ENCODE results near the gene GNAZ.

DNA sequence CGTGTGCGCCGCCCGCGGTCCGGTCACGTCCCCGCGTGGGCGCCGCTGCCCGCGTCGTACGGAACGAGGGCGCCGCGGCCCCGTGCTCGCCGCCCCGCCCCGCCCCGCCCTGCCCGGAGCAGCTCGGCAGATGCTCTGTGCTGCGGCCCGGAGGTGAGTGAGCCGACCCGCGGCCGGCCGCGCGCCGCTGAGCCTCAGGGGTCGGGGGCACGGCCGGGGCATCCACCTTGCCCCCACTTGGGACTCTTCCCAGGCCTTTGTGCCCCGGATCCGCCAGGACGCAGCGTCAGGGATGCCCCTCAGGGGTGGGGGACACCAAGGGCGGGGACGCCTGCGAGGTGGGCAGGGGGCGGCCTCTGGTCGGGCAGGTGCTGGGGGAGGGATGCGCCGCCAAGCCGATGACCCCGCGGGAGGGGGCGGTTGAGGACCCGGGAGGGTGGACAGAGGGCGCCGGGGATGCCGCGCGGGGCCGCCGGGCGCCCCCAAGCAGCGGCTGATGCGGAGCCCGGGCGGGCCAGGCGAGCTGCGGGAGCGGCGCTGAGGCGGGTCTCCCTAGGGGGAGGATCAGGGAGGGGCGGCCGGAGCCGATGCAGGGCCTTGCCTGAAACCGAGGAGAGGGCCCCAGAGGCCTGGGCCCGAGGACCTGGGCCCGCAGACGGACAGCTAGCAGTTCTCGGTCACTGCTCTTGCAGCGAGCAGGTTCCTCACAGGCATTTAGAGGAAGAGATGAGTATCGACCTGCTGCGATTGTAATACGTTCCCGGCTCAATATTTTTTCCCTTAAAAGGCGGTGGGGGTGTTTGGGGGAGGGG lies at the start of gene GNAZ:
- TF ChIP-seq, protein P1, sequence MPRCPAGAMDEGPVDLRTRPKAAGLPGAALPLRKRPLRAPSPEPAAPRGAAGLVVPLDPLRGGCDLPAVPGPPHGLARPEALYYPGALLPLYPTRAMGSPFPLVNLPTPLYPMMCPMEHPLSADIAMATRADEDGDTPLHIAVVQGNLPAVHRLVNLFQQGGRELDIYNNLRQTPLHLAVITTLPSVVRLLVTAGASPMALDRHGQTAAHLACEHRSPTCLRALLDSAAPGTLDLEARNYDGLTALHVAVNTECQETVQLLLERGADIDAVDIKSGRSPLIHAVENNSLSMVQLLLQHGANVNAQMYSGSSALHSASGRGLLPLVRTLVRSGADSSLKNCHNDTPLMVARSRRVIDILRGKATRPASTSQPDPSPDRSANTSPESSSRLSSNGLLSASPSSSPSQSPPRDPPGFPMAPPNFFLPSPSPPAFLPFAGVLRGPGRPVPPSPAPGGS (IDR thresholded peaks at IDR 0.05), result no peak
- TF ChIP-seq RNF2 (IDR thresholded peaks at IDR 0.05; ENCODE audit: borderline replicate concordance, low read depth) (no peak), POLR2A (IDR thresholded peaks at IDR 0.05; ENCODE audit: low read length) (no peak), MYC (IDR thresholded peaks at IDR 0.05; ENCODE audit: borderline replicate concordance, low read length) (no peak), SMC3 (IDR thresholded peaks at IDR 0.05) (no peak), MAFK (IDR thresholded peaks at IDR 0.05; ENCODE audit: partially characterized antibody) (no peak), BHLHE40 (IDR thresholded peaks at IDR 0.05; ENCODE audit: low read depth, low read length) (no peak), CBX8 (IDR thresholded peaks at IDR 0.05) (no peak)
- TF ChIP-seq, protein P2, sequence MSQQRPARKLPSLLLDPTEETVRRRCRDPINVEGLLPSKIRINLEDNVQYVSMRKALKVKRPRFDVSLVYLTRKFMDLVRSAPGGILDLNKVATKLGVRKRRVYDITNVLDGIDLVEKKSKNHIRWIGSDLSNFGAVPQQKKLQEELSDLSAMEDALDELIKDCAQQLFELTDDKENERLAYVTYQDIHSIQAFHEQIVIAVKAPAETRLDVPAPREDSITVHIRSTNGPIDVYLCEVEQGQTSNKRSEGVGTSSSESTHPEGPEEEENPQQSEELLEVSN (IDR thresholded peaks at IDR 0.05; ENCODE audit: borderline replicate concordance, low read depth), result no peak
- TF ChIP-seq, protein P3, sequence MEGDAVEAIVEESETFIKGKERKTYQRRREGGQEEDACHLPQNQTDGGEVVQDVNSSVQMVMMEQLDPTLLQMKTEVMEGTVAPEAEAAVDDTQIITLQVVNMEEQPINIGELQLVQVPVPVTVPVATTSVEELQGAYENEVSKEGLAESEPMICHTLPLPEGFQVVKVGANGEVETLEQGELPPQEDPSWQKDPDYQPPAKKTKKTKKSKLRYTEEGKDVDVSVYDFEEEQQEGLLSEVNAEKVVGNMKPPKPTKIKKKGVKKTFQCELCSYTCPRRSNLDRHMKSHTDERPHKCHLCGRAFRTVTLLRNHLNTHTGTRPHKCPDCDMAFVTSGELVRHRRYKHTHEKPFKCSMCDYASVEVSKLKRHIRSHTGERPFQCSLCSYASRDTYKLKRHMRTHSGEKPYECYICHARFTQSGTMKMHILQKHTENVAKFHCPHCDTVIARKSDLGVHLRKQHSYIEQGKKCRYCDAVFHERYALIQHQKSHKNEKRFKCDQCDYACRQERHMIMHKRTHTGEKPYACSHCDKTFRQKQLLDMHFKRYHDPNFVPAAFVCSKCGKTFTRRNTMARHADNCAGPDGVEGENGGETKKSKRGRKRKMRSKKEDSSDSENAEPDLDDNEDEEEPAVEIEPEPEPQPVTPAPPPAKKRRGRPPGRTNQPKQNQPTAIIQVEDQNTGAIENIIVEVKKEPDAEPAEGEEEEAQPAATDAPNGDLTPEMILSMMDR (IDR thresholded peaks at IDR 0.05), result no peak
- TF ChIP-seq, protein P4, sequence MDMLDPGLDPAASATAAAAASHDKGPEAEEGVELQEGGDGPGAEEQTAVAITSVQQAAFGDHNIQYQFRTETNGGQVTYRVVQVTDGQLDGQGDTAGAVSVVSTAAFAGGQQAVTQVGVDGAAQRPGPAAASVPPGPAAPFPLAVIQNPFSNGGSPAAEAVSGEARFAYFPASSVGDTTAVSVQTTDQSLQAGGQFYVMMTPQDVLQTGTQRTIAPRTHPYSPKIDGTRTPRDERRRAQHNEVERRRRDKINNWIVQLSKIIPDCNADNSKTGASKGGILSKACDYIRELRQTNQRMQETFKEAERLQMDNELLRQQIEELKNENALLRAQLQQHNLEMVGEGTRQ (IDR thresholded peaks at IDR 0.05), result no peak
- TF ChIP-seq, protein P5, sequence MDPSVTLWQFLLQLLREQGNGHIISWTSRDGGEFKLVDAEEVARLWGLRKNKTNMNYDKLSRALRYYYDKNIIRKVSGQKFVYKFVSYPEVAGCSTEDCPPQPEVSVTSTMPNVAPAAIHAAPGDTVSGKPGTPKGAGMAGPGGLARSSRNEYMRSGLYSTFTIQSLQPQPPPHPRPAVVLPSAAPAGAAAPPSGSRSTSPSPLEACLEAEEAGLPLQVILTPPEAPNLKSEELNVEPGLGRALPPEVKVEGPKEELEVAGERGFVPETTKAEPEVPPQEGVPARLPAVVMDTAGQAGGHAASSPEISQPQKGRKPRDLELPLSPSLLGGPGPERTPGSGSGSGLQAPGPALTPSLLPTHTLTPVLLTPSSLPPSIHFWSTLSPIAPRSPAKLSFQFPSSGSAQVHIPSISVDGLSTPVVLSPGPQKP (IDR thresholded peaks at IDR 0.05; ENCODE audit: low read depth, low read length), result no peak

All from A549 (cell line).